ENCODE data around the gene IGF2BP2.
"Not testable (repeated sequence)": the region's sequence is repeated elsewhere in the genome, so short reads cannot be mapped to it uniquely, and the experiment has no call there.

IGF2BP2 gene

GRCh38 chr3:185659942-185660921 is 164.6 kb downstream of the IGF2BP2 start:
- DNase-seq (ENCODE audit: low read depth): peak; percentile 26

DNA sequence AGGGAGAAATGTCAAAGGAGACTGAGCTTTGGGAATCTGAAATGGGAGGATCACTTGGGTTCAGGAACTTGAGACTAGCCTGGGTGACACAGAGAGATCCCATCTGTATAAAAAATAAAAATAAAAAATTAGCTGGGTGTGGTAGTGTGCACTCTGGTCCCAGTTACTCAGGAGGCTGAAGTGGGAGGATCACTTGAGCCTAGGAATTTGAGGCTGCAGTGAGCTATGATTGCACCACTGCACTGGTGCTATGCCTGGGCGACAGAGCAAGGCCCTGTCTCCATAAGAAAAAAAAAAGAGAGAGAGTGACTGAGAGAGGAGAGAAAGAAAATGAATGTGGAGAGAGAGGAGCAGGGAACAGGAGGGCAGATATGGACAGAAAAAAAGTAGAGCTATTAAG is 165.9 kb downstream of the IGF2BP2 start:
- DNase-seq (ENCODE audit: low read depth): no peak

DNA sequence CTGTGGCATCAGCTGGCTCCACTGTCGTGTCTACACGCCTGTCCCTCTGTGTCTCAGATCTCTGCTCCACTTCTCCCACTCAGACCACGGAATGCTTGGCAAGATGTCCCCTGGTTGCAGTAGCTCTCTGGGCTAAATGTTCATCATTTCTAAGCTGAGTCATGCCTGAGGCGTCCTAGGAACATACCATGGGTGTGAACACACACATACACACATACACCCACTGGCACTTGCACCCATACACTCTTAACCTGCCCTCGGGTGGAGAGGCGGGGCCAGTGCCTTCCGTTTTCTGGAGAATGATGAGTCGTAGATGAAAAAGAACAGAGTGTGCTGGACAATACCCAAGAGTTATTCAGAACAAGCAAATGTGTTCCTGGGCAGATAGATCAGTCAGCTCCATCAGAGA is 166.3 kb downstream of the IGF2BP2 start:
- no peak for DNase-seq (ENCODE audit: low read depth)

- no peak for DNase-seq (ENCODE audit: low read depth)
Observed at GRCh38 chr3:185657691-185658503, 166.9 kb downstream of the IGF2BP2 start.

GRCh38 chr3:185657211-185657610 is 167.6 kb downstream of the IGF2BP2 start:
- no peak for DNase-seq (ENCODE audit: low read depth)

DNA sequence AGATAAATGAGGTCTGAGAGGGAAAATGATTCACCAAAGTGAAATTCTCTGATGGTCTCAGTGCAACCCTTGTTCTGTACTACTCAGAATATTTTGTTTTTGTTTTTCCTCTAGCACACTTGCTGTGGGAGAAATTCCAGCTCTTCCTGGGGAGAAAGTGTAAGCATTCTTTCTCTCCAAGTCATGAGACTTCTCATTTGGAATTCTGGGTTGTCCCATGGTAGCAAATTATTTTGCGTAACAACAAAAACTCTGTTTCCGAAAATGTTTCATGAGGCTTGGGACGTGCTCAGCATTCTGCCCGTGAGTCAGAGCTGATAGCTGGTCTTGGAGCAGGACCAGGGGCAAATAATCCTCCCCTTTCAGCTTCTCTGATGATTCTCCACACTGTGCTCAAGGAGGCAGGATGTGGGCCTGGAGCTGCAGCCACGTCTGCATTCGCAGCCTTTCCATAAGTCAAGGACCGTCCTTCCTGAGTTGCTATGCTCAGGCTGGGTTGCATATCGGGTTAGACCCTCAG is 168.5 kb downstream of the IGF2BP2 start:
- DNase-seq (ENCODE audit: low read depth): no peak

DNA sequence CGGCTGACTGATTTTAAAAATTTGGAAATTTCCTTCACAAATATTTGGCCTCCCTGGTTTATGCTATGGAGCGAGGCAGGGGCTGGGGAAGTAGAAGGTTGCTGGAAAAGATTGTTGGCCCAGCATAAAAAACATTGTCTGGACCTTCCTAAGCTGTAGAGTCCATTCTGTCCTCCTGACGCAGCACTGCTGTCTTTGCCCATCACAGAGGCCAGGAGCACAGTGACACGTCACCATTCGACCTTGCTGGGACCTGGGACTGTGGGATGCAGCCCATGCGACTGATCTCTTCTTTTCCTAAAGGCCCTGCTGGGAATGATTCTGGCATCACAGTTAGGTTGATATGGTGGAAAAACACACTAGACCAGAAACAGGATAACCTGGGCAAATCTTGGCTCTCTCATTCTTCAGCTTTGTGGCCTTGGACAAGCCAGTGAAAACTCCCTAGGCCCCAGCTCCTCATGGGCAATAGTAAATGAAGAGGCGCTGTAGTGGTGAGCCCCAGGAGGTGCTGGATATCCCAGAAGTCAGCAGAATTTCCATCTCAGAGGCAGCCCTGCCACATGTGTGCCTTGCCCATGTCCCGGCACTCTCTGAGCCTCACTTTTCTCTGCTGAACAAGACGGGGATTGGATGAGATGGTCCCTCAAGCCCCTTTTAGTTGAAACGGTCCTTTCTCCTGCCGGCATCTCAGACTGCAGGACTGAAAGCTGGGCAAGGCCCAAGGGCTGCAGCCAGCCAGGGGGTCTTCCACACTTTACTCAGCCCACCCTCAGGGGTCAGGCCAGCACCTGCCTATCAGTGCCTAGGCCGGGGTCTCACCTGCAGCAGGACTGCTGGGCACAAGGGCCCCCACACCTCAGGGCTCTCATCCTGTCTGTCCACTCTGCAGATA is 169.2 kb downstream of the IGF2BP2 start:
- DNase-seq (ENCODE audit: low read depth): no peak

DNA sequence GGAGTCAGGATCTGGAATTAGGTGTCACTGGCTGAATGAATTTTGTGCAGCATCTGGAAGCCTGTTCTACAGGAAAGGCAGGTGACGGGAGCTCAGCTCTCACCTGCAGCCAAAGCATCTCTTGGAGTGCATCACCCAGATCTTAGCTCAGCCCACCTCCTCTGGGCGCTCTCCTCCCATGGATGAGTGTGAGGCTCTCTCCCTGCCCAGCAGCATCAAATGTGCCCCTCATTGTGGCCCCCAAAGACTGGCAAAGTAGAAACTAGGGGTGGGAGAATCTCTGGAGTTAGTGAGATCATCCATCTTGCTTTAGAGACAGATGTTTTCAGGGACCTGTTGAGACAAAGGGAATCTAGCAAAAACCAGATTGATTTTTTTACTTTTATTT is 170.1 kb downstream of the IGF2BP2 start:
- DNase-seq (ENCODE audit: low read depth): no peak

- DNase-seq (ENCODE audit: low read depth): no peak
Observed at GRCh38 chr3:185653949-185654757, 170.7 kb downstream of the IGF2BP2 start.

DNA sequence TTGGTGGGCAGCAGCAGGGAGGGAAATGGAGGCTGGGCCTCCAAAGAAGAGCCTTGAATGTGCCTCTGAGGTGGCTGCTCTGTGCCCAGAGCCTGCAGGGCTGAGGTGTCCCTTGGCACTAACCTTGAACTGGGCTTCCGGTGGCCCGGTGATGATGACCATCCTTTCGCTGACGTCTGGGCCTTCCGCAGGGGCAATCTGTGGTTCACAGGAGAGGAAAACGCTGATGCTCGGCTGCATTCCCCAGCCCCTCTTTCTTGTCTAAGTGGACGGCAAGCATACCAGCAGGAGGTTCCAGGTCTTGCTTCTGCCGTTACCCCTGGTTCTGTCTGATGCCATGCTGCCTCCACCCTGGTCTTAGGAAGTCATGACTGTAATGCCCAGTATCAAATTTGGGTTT is 172.9 kb downstream of the IGF2BP2 start:
- no peak for DNase-seq (ENCODE audit: low read depth)

- no peak for DNase-seq (ENCODE audit: low read depth)
Observed at GRCh38 chr3:185649414-185649813, 175.4 kb downstream of the IGF2BP2 start.

DNA sequence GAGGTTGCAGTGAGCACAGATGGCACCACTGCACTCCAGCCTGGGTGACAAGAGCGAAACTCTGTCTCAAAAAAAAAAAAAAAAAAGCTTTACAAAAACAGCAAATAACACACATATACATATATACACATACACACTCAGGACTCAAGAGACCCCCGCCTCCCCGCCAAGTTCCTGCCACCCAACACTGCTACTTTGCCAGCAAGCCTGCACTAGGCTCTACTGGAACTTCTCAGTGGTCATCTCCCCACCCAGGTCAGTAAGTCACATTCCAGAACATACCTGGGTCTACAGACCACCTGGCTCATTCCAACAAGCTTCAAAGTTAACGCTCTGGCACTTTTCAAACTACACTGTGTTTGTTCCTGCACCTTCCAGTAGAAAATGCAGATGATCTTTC is 176.4 kb downstream of the IGF2BP2 start:
- no peak for DNase-seq (ENCODE audit: low read depth)

DNA sequence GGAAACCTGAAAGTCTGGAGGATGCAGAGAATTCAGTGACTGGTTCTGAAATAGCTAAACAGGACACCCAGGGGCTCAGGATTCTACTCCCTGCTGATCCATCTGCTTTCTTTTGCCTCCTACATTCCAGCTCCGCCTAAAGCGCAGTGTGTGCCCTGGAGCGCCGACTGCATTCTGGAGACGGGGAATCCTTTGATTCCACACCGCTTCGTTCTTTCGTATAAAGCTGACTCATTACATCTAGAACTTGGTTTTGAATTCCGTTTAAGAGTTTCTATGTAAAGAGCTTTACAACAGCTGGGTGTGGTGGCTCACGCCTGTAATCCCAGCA is 177.0 kb downstream of the IGF2BP2 start:
- no peak for DNase-seq (ENCODE audit: low read depth)

DNA sequence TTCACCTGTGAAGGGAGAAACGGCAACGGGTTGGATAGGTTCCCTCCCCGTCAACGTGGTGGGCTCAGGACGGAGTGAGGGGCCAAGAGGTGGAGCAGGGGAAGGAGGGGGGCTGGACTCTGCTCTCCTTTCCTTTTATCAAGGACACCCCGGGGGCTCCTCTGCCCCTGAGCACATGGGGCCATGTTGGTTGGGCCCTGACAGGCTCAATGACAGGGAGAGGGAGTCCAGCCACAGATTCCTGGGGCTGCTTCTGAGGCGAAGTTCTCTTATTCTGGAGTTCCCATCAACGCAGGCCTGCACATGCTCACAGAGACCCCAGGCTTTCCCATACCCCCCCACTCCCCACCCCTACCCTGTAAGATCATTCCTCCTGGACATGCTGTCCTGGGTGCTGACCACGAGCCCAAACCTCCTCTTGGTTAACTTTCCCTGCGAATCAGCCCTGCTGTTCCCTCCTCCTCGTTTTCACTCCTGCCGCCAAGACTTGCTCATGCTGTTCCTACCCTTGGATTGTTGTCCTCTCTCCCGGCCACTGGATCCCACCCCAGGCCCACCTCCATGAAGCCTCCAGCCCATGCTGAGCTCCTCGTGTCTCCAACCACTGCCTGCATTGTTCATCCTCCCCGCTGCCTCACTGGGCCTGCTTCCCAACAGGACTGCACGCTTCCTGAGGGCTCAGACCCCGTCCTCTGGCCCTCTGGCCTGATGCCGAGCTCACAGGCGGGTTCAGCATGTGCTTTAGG is 177.5 kb downstream of the IGF2BP2 start:
- DNase-seq (ENCODE audit: low read depth): no peak

DNA sequence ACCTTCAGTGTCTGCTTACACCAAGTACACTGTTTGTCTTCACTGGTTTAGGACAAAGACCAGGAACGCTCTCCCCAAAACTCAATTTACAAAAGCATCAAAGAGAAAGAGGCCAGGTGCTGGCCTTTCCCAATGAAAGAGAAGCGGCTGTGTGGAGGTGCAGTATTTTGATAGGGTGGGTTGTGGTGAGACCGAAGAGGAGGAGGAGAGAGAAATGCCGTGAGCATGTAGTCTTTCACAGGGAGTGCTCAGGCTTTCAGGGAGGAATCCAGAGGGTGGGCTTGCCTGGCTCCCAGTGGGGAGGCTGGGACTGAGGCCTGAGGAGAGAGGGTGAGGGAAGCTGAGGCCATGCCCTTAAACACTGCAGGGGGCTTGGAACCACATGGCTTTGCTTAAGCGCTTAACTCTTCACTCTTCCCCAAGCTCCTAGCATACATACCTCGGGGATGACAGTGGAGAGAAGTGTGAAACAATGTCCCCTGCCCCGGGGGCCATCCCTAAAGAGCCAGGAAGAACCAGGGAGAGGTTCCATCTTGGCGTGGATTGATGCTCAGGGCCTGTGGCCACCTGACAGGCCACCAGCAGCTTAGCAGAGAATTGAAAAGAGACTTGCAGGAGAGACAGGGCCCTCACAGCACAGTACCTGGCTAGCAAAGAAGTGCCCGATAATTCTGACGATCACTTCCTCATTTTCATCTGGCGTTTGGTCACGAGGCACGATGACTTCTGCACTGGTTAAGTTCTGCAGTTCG is 178.3 kb downstream of the IGF2BP2 start:
- no peak for DNase-seq (ENCODE audit: low read depth)

- DNase-seq (ENCODE audit: low read depth): no peak
Observed at GRCh38 chr3:185645596-185646381, 179.1 kb downstream of the IGF2BP2 start.

GRCh38 chr3:185645191-185645590 is 179.7 kb downstream of the IGF2BP2 start:
- DNase-seq (ENCODE audit: low read depth): not testable (repeated sequence)

- no peak for DNase-seq (ENCODE audit: low read depth)
Observed at GRCh38 chr3:185640308-185640707, 184.5 kb downstream of the IGF2BP2 start.

All from stimulated activated CD8-positive, alpha-beta memory T cell treated with anti-CD3 and anti-CD28 coated beads, Interleukin-15, amount 100 ng/mL, for 1 hour (primary cell).